ENCODE data around the gene FAM149B1.

- TF ChIP-seq KDM1A (CRISPR knock-in tag; IDR thresholded peaks at IDR 0.05) (no peak), CTCF (CRISPR knock-in tag; IDR thresholded peaks at IDR 0.05) (no peak), TARDBP (CRISPR knock-in tag; IDR thresholded peaks at IDR 0.05) (no peak)
- TF ChIP-seq, protein P1, sequence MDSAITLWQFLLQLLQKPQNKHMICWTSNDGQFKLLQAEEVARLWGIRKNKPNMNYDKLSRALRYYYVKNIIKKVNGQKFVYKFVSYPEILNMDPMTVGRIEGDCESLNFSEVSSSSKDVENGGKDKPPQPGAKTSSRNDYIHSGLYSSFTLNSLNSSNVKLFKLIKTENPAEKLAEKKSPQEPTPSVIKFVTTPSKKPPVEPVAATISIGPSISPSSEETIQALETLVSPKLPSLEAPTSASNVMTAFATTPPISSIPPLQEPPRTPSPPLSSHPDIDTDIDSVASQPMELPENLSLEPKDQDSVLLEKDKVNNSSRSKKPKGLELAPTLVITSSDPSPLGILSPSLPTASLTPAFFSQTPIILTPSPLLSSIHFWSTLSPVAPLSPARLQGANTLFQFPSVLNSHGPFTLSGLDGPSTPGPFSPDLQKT (CRISPR knock-in tag; IDR thresholded peaks at IDR 0.05; ENCODE audit: borderline replicate concordance), result no peak
- TF ChIP-seq, protein P2, sequence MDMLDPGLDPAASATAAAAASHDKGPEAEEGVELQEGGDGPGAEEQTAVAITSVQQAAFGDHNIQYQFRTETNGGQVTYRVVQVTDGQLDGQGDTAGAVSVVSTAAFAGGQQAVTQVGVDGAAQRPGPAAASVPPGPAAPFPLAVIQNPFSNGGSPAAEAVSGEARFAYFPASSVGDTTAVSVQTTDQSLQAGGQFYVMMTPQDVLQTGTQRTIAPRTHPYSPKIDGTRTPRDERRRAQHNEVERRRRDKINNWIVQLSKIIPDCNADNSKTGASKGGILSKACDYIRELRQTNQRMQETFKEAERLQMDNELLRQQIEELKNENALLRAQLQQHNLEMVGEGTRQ (IDR thresholded peaks at IDR 0.05; ENCODE audit: low read depth, low read length), result no peak
- TF ChIP-seq, protein P2 (CRISPR knock-in tag; IDR thresholded peaks at IDR 0.05; ENCODE audit: borderline replicate concordance), result no peak
Observed at GRCh38 chr10:73239908-73240307, 72.0 kb downstream of the FAM149B1 start.

Measured in HepG2 (cell line).